Gastroesophageal sphincter (tissue), 4 donors: ENCODE measurements around the gene RRAGD. TPM values are rescaled to one million over a fixed set of nuclear protein-coding genes. Genes with fewer than 3 reads are reported as not detected.

Experiments
- ATAC-seq: fragments of 150-250 bp; one replicate; pipeline ENCODE4 v1.9.1; 2016; ENCODE audit warnings: mild to moderate bottlenecking, moderate library complexity
- H3K27ac ChIP-seq, 4 donors: fragments of 200-600 bp; sonication (generic) in 3 of 4; 1 replicate in 3 of 4; 2 replicates in 1 of 4; pipeline ENCODE4 v1.5.1; 2016 to 2019
- H3K27me3 ChIP-seq: fragments of 200-600 bp; sonication (generic); one replicate; pipeline ENCODE4 v1.5.1; 2019
- H3K36me3 ChIP-seq, 2 donors: fragments of 200-600 bp; sonication (generic); one replicate each; pipeline ENCODE4 v1.5.1; 2019; ENCODE audit warnings: control low read depth in 1 of 2
- H3K4me1 ChIP-seq, 3 donors: fragments of 200-600 bp; sonication (generic); 1 replicate in 2 of 3; 2 replicates in 1 of 3; pipeline ENCODE4 v1.5.1; 2016 to 2019; ENCODE audit warnings: control low read depth in 2 of 3
- H3K4me3 ChIP-seq, 2 donors: fragments of 200-600 bp; sonication (generic); one replicate each; pipeline ENCODE4 v1.5.1; 2019; ENCODE audit warnings: mild to moderate bottlenecking in 1 of 2, moderate library complexity in 1 of 2
- H3K9me3 ChIP-seq, 3 donors: fragments of 200-600 bp; sonication (generic); one replicate each; pipeline ENCODE4 v1.5.1; 2017 to 2019; ENCODE audit warnings: control low read depth in 2 of 3
- CTCF ChIP-seq, 4 experiments: fragments of 200-600 bp in 2 of 4; fragments of 450-650 bp in 2 of 4; sonication (generic) in 1 of 4; IDR thresholded peaks; one replicate each; pipeline ENCODE4 v1.5.1; 2017 to 2019; ENCODE audit warnings: antibody characterized with exemption in 4 of 4, mild to moderate bottlenecking in 2 of 4, moderate library complexity in 2 of 4
- EP300 ChIP-seq: sonication (generic); formaldehyde crosslinking; IDR thresholded peaks from one replicate; pipeline ENCODE4 v1.6.1; 2017; ENCODE audit warnings: antibody characterized with exemption, mild to moderate bottlenecking
- POLR2A ChIP-seq, 2 donors: fragments of 450-650 bp; IDR thresholded peaks; one replicate each; pipeline ENCODE4 v1.6.1; 2017; ENCODE audit warnings: antibody characterized with exemption in 2 of 2, mild to moderate bottlenecking in 2 of 2, moderate library complexity in 1 of 2
- POLR2AphosphoS5 ChIP-seq: sonication (generic); formaldehyde crosslinking; IDR thresholded peaks from one replicate; pipeline ENCODE4 v1.6.1; 2017; ENCODE audit warnings: antibody characterized with exemption
- whole genome bisulfite sequencing, 2 donors: methylation state at CpG; one replicate each; pipeline ENCODE4 v1.1.5; 2018; ENCODE audit warnings: low coverage in 1 of 2; 5-methylcytosine and 5-hydroxymethylcytosine counted together
- total RNA-seq, 4 donors: library from RNA; depleted of rRNA; stranded (reverse); fragments of >200 nt; gene quantifications; one replicate each; pipeline ENCODE4 v1.1.0, GENCODE V29; 2016

Gene RRAGD
- total RNA-seq, 4 donors from 2014 or later = 14.8 to 38.5 (median 24.8) TPM

- Histone ChIP-seq H3K9me3 (no peaks in the 10 kb centered on the region), H3K36me3 (no peaks in the 10 kb centered on the region), H3K4me3 (peak overlapping the region; percentile 62 to 92), H3K4me1 (peaks cover 0 to 56% (median 19%) of the 10 kb centered on the region in 3 donors), H3K27ac (peak overlapping the region; percentile 89 to 99 (median 96)), H3K27me3 (no peaks in the 10 kb centered on the region)
- ATAC-seq = no peak
- TF ChIP-seq POLR2A (IDR thresholded peaks at IDR 0.05) = no peak
- WGBS, 2 donors = 0 to 1% methylated on average over 7 to 11 of the region's 12 CpGs
Measured at GRCh38 chr6:89351671-89352277, 60.3 kb downstream of the RRAGD start.

- ATAC-seq = no peak
- TF ChIP-seq POLR2AphosphoS5 = peak; percentile 8
- no peak for TF ChIP-seq EP300
- Histone ChIP-seq H3K36me3 (no peaks in the 10 kb centered on the region), H3K4me1 (peaks cover 0 to 68% (median 19%) of the 10 kb centered on the region in 3 donors), H3K4me3 (peak overlapping the region in 1 of 2 donors; percentile 92), H3K27ac (peak overlapping the region in 3 of 4 donors; percentile 29 to 99 (median 56)), H3K27me3 (no peaks in the 10 kb centered on the region), H3K9me3 (no peaks in the 10 kb centered on the region)
- 64% methylated on average over 4 of the region's 4 CpGs for WGBS, 2 donors
Measured at GRCh38 chr6:89350281-89350966, 61.6 kb downstream of the RRAGD start.

DNA sequence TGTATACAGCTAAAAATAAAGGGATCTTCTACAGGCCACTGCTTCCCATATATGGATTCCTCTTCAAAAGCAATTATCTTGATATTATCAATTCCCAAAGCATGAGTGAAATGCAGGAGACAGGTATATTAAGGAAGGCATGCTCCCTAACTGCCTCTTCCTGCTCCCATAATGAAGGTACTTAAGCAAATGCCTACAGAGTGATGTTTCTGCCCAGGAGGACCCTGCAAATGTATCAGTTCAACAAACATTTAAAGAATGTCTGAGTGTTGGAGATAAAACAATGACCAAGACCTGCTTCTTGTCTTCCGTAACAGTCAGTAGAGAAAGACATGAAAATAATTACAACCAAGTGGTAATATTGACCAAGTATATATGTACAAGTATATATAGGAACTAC lies 63.7 kb downstream of the RRAGD start:
- Histone ChIP-seq H3K27ac (no peak overlapping the region), H3K4me1 (peaks cover 0 to 76% (median 19%) of the 10 kb centered on the region in 3 donors), H3K9me3 (no peaks in the 10 kb centered on the region), H3K36me3 (no peaks in the 10 kb centered on the region), H3K4me3 (no peak overlapping the region), H3K27me3 (no peaks in the 10 kb centered on the region)
- ATAC-seq = no peak
- TF ChIP-seq POLR2A (IDR thresholded peaks at IDR 0.05) (no peak), CTCF (IDR thresholded peaks at IDR 0.05) (no peak), EP300 (no peak)
- 60 to 75% methylated on average over 1 of the region's 1 CpG for WGBS, 2 donors

DNA sequence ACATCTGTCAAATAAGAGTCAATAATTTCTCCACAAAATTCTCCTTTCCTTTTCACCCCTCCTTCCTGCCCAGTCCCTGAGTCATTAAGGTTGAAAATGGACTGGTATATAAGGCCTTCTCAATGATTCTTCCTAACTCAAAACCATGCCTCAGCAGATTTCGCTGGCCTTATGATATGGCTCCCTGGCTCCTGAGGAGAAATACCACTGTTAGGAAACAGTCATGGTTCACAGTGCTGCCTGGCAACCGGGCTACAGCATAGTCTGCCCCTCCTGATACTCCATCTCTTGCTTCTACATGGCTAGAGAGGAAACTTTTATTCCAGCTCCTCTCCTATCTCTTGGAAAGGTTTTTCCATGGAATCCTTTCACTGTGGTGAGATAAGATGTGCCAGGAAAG lies 64.2 kb downstream of the RRAGD start:
- H3K9me3 ChIP-seq = no peaks in the 10 kb centered on the region
- H3K4me1 ChIP-seq = peaks cover 0 to 73% (median 19%) of the 10 kb centered on the region in 3 donors
- TF ChIP-seq POLR2A (IDR thresholded peaks at IDR 0.05) (no peak), EP300 (no peak), CTCF (IDR thresholded peaks at IDR 0.05) (no peak), POLR2AphosphoS5 (no peak)
- H3K36me3 ChIP-seq = no peaks in the 10 kb centered on the region
- H3K4me3 ChIP-seq = no peak overlapping the region
- 89 to 100% methylated on average over 1 to 2 of the region's 2 CpGs for WGBS, 2 donors
- no peak for ATAC-seq
- H3K27me3 ChIP-seq = no peaks in the 10 kb centered on the region
- no peak overlapping the region for H3K27ac ChIP-seq

DNA sequence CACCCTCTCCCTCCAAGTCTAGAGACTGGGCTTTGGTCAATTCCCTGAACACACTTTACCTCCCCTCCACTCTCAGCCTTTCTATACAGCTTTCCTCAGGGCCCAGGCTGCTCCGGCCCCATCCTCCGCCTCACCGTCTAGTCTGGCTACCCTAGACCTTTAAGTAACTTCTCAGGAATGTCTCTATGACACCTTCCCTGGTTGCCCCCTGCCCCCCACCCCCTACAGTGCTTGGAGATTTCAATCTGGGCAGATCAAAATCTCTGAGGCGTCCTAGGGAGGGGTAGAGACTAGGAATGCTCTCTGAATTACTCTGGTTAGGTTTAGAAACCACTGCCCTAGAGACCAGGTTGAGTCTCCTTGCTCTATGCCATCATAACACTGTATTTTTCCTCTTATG lies 65.6 kb downstream of the RRAGD start:
- TF ChIP-seq POLR2A (IDR thresholded peaks at IDR 0.05) = no peak
- TF ChIP-seq EP300 = no peak
- TF ChIP-seq POLR2AphosphoS5 = no peak
- TF ChIP-seq CTCF (IDR thresholded peaks at IDR 0.05) = no peak
- peaks cover 0 to 8% of the 10 kb centered on the region in 2 donors for H3K36me3 ChIP-seq

GRCh38 chr6:89339565-89339964 lies 72.5 kb downstream of the RRAGD start:
- H3K27me3 ChIP-seq = no peaks in the 10 kb centered on the region
- no peaks in the 10 kb centered on the region for H3K9me3 ChIP-seq
- WGBS, 2 donors = 100% methylated on average over 1 of the region's 2 CpGs
- no peak overlapping the region for H3K4me3 ChIP-seq
- no peak for ATAC-seq
- H3K36me3 ChIP-seq = peaks cover 3 to 72% of the 10 kb centered on the region in 2 donors
- H3K4me1 ChIP-seq = peaks cover 0 to 3% (median 0%) of the 10 kb centered on the region in 3 donors
- TF ChIP-seq EP300 (no peak), POLR2AphosphoS5 (no peak), POLR2A (IDR thresholded peaks at IDR 0.05) (no peak), CTCF (IDR thresholded peaks at IDR 0.05) (no peak)
- no peak overlapping the region for H3K27ac ChIP-seq

More for the DNA sequence above, 65.6 kb downstream of the RRAGD start:
- Histone ChIP-seq H3K27ac (no peak overlapping the region), H3K4me3 (no peak overlapping the region), H3K27me3 (no peaks in the 10 kb centered on the region), H3K9me3 (no peaks in the 10 kb centered on the region), H3K4me1 (peaks cover 0 to 69% (median 19%) of the 10 kb centered on the region in 3 donors)
- 78 to 84% methylated on average over 3 to 4 of the region's 4 CpGs for WGBS, 2 donors
- no peak for ATAC-seq
